Tibial nerve (tissue), 4 donors: ENCODE data around the gene IL31. TPM values are rescaled to one million over a fixed set of nuclear protein-coding genes. Genes with fewer than 3 reads are reported as not detected.

Source experiments
- DNase-seq, 2 donors: peaks; one replicate each; pipeline ENCODE4 v3.0.0-alpha.2; 2019; ENCODE audit warnings: low spot score in 2 of 2
- H3K27ac ChIP-seq, 4 donors: fragments of 200-600 bp; sonication (generic) in 3 of 4; one replicate each; pipeline ENCODE4 v1.5.1; 2017 to 2019; ENCODE audit warnings: mild to moderate bottlenecking in 1 of 4
- H3K27me3 ChIP-seq, 2 donors: fragments of 200-600 bp; sonication (generic) in 1 of 2; one replicate each; pipeline versions ENCODE4 v1.5.1 to v1.6.0; 2017 to 2019
- H3K36me3 ChIP-seq, 3 donors: fragments of 200-600 bp; sonication (generic); one replicate each; pipeline ENCODE4 v1.5.1; 2018 to 2019
- H3K4me1 ChIP-seq, 4 donors: fragments of 200-600 bp; sonication (generic) in 3 of 4; one replicate each; pipeline ENCODE4 v1.5.1; 2017 to 2019
- H3K4me3 ChIP-seq, 4 donors: fragments of 200-600 bp; sonication (generic) in 3 of 4; one replicate each; pipeline ENCODE4 v1.5.1; 2017 to 2019; ENCODE audit warnings: mild to moderate bottlenecking in 1 of 4, moderate library complexity in 1 of 4
- H3K9me3 ChIP-seq, 4 donors: fragments of 200-600 bp; sonication (generic) in 3 of 4; one replicate each; pipeline ENCODE4 v1.5.1; 2017 to 2019
- EP300 ChIP-seq, 2 donors: sonication (generic); formaldehyde crosslinking; IDR thresholded peaks; one replicate each; pipeline ENCODE4 v1.6.1; 2017; ENCODE audit warnings: antibody characterized with exemption in 2 of 2, mild to moderate bottlenecking in 1 of 2
- POLR2A ChIP-seq, 2 donors: fragments of 450-650 bp; IDR thresholded peaks; one replicate each; pipeline ENCODE4 v1.6.1; 2017; ENCODE audit warnings: antibody characterized with exemption in 2 of 2, mild to moderate bottlenecking in 2 of 2, moderate library complexity in 2 of 2
- WGBS, 2 donors: methylation state at CpG; one replicate each; pipeline ENCODE4 v1.1.5; 2018; 5-methylcytosine and 5-hydroxymethylcytosine counted together
- total RNA-seq, 4 donors: library from RNA; depleted of rRNA; stranded (reverse); fragments of >200 nt; gene quantifications; one replicate each; pipeline ENCODE4 v1.1.0, GENCODE V29; 2016
- TF ChIP-seq, protein P1 (sequence below), 5 experiments: fragments of 200-600 bp in 3 of 5; fragments of 450-650 bp in 2 of 5; sonication (generic) in 3 of 5; IDR thresholded peaks; one replicate each; pipeline ENCODE4 v1.5.1; 2016 to 2019; ENCODE audit warnings: antibody characterized with exemption in 5 of 5, mild to moderate bottlenecking in 3 of 5, moderate library complexity in 2 of 5

IL31 gene
- total RNA-seq, 4 donors from 2014 or later: not detected

DNA sequence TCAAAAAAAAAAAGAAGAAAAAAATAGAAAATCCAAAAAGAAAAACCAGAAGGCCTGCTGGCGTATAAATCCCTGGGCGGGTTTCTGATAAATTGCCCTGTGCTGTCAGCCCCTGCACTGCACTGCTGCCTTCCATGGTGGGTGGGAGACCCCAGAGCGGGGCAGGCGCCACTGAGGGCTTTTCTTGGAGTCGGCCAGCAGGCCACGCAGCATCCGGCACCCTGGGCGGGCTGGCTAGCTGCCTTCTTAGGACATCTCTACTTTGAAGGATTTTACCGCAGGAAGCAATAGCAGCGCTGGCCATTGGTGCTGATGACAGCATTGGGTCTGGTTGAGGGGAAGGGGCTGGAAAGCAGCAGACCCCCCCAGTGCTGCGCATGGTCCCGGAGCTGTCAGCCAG, 29.1 kb downstream of the IL31 start:
- Histone ChIP-seq H3K4me3 (no peak overlapping the region), H3K9me3 (no peaks in the 10 kb centered on the region), H3K4me1 (no peaks in the 10 kb centered on the region), H3K27me3 (no peaks in the 10 kb centered on the region), H3K27ac (no peak overlapping the region), H3K36me3 (peaks cover 0 to 52% (median 17%) of the 10 kb centered on the region in 3 donors)
- 91 to 93% methylated on average over 12 of the region's 12 CpGs for WGBS, 2 donors
- no peak for DNase-seq
- TF ChIP-seq EP300 (IDR thresholded peaks at IDR 0.05): no peak
- no peak for TF ChIP-seq POLR2A (IDR thresholded peaks at IDR 0.05)
- TF ChIP-seq, protein P1, sequence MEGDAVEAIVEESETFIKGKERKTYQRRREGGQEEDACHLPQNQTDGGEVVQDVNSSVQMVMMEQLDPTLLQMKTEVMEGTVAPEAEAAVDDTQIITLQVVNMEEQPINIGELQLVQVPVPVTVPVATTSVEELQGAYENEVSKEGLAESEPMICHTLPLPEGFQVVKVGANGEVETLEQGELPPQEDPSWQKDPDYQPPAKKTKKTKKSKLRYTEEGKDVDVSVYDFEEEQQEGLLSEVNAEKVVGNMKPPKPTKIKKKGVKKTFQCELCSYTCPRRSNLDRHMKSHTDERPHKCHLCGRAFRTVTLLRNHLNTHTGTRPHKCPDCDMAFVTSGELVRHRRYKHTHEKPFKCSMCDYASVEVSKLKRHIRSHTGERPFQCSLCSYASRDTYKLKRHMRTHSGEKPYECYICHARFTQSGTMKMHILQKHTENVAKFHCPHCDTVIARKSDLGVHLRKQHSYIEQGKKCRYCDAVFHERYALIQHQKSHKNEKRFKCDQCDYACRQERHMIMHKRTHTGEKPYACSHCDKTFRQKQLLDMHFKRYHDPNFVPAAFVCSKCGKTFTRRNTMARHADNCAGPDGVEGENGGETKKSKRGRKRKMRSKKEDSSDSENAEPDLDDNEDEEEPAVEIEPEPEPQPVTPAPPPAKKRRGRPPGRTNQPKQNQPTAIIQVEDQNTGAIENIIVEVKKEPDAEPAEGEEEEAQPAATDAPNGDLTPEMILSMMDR (IDR thresholded peaks at IDR 0.05): no peak

- DNase-seq: no peak
- Histone ChIP-seq H3K27ac (no peak overlapping the region), H3K27me3 (no peaks in the 10 kb centered on the region), H3K4me1 (no peaks in the 10 kb centered on the region), H3K9me3 (no peaks in the 10 kb centered on the region), H3K4me3 (no peak overlapping the region), H3K36me3 (peaks cover 0 to 72% (median 17%) of the 10 kb centered on the region in 3 donors)
- WGBS, 2 donors: 63% methylated on average over 2 of the region's 6 CpGs; no CpG with 5 or more reads in 1 of the 2 donors
- no peak for TF ChIP-seq EP300 (IDR thresholded peaks at IDR 0.05)
- TF ChIP-seq POLR2A (IDR thresholded peaks at IDR 0.05): no peak
- TF ChIP-seq, protein P1 (IDR thresholded peaks at IDR 0.05): no peak
These were observed 31.2 kb downstream of the IL31 start for GRCh38 chr12:122142857-122143256.

- Histone ChIP-seq H3K9me3 (no peaks in the 10 kb centered on the region), H3K4me1 (no peaks in the 10 kb centered on the region), H3K27ac (no peak overlapping the region), H3K36me3 (peaks cover 0 to 80% (median 17%) of the 10 kb centered on the region in 3 donors), H3K27me3 (no peaks in the 10 kb centered on the region), H3K4me3 (no peak overlapping the region)
- no peak for DNase-seq
- TF ChIP-seq, protein P1 (IDR thresholded peaks at IDR 0.05): no peak
- TF ChIP-seq EP300 (IDR thresholded peaks at IDR 0.05) (no peak), POLR2A (IDR thresholded peaks at IDR 0.05) (no peak)
- WGBS, 2 donors: 85 to 89% methylated on average over 21 of the region's 21 CpGs
These were observed 31.9 kb downstream of the IL31 start for GRCh38 chr12:122141911-122142725.

GRCh38 chr12:122140467-122141257, 33.4 kb downstream of the IL31 start:
- H3K4me3 ChIP-seq: no peak overlapping the region
- H3K27ac ChIP-seq: no peak overlapping the region
- DNase-seq: no peak
- no peaks in the 10 kb centered on the region for H3K27me3 ChIP-seq
- WGBS, 2 donors: 94 to 96% methylated on average over 18 of the region's 19 CpGs
- H3K4me1 ChIP-seq: no peaks in the 10 kb centered on the region
- H3K36me3 ChIP-seq: peaks cover 0 to 94% (median 20%) of the 10 kb centered on the region in 3 donors
- TF ChIP-seq POLR2A (IDR thresholded peaks at IDR 0.05) (no peak), EP300 (IDR thresholded peaks at IDR 0.05) (no peak)
- TF ChIP-seq, protein P1 (IDR thresholded peaks at IDR 0.05): no peak
- no peaks in the 10 kb centered on the region for H3K9me3 ChIP-seq

DNA sequence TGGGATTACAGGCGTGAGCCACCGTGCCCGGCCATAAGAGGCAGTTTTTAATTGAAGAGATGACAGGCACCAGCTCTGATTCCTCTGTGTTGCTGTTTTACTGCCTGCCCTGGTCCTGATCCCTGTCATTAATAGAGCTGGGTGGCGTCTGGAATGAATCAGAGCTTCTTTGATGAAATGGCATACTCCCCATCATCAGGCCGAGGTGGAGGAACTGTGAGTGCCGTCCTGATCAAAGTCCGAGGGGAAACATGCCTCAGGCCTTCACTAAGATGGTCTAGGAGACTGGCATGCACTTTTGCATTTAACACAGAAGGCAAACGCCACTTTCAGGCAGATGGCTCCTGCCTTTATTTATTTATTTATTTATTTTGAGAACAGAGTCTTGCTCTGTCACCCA, 34.1 kb downstream of the IL31 start:
- H3K27ac ChIP-seq: no peak overlapping the region
- WGBS, 2 donors: 72 to 73% methylated on average over 8 of the region's 8 CpGs

More for the DNA sequence above, 34.1 kb downstream of the IL31 start:
- no peak overlapping the region for H3K4me3 ChIP-seq
- peaks cover 0 to 98% (median 28%) of the 10 kb centered on the region in 3 donors for H3K36me3 ChIP-seq
- H3K27me3 ChIP-seq: no peaks in the 10 kb centered on the region
- no peaks in the 10 kb centered on the region for H3K9me3 ChIP-seq
- no peak for DNase-seq
- TF ChIP-seq, protein P1 (IDR thresholded peaks at IDR 0.05): no peak
- no peak for TF ChIP-seq EP300 (IDR thresholded peaks at IDR 0.05)
- TF ChIP-seq POLR2A (IDR thresholded peaks at IDR 0.05): no peak
- no peaks in the 10 kb centered on the region for H3K4me1 ChIP-seq
